HEK293 (cell line): ENCODE data around the gene VAV3.

Experiments
- EGR2 ChIP-seq: fragments of 450-650 bp; formaldehyde crosslinking; IDR thresholded peaks from 2 replicates; pipeline ENCODE4 v1.5.1; 2016; ENCODE audit warnings: low read depth, missing biosample characterization, missing genetic modification characterization
- GLIS2 ChIP-seq: fragments of 450-650 bp; formaldehyde crosslinking; IDR thresholded peaks from 2 replicates; pipeline ENCODE4 v1.5.1; 2016; ENCODE audit warnings: missing biosample characterization, missing genetic modification characterization
- KLF10 ChIP-seq: fragments of 450-650 bp; IDR thresholded peaks from 2 replicates; pipeline ENCODE4 v1.5.1; 2018; ENCODE audit warnings: missing biosample characterization, mild to moderate bottlenecking, missing genetic modification characterization
- KLF8 ChIP-seq: fragments of 450-650 bp; formaldehyde crosslinking; IDR thresholded peaks from 2 replicates; pipeline ENCODE4 v1.5.1; 2016; ENCODE audit warnings: missing biosample characterization, missing genetic modification characterization
- OVOL3 ChIP-seq: fragments of 450-650 bp; formaldehyde crosslinking; IDR thresholded peaks from 2 replicates; pipeline ENCODE4 v1.5.1; 2016; ENCODE audit warnings: missing biosample characterization, missing genetic modification characterization
- PRDM6 ChIP-seq: fragments of 450-650 bp; formaldehyde crosslinking; IDR thresholded peaks from 2 replicates; pipeline ENCODE4 v1.5.1; 2017; ENCODE audit warnings: missing biosample characterization, missing genetic modification characterization
- SP2 ChIP-seq: fragments of 450-650 bp; formaldehyde crosslinking; IDR thresholded peaks from 2 replicates; pipeline ENCODE4 v1.5.1; 2016; ENCODE audit warnings: missing biosample characterization, missing genetic modification characterization
- SP3 ChIP-seq: fragments of 450-650 bp; formaldehyde crosslinking; IDR thresholded peaks from 2 replicates; pipeline ENCODE4 v1.5.1; 2016; ENCODE audit warnings: missing biosample characterization, missing genetic modification characterization
- TRIM28 ChIP-seq: IDR thresholded peaks from 2 replicates; pipeline ENCODE4 v1.6.1; 2011; ENCODE audit warnings: low read length, control low read depth, borderline replicate concordance
- ZBTB49 ChIP-seq: fragments of 450-650 bp; formaldehyde crosslinking; IDR thresholded peaks from 2 replicates; pipeline ENCODE4 v1.5.1; 2016; ENCODE audit warnings: missing biosample characterization, missing genetic modification characterization, low read depth
- ZFP37 ChIP-seq: fragments of 450-650 bp; formaldehyde crosslinking; IDR thresholded peaks from 2 replicates; pipeline ENCODE4 v1.5.1; 2016; ENCODE audit warnings: missing biosample characterization, missing genetic modification characterization
- ZFP41 ChIP-seq: fragments of 450-650 bp; formaldehyde crosslinking; IDR thresholded peaks from 2 replicates; pipeline ENCODE4 v1.5.1; 2016; ENCODE audit warnings: missing biosample characterization, missing genetic modification characterization, borderline replicate concordance
- ZFP69B ChIP-seq: fragments of 450-650 bp; formaldehyde crosslinking; IDR thresholded peaks from 2 replicates; pipeline ENCODE4 v1.5.1; 2016; ENCODE audit warnings: missing biosample characterization, missing genetic modification characterization
- ZIC2 ChIP-seq: fragments of 450-650 bp; formaldehyde crosslinking; IDR thresholded peaks from 2 replicates; pipeline ENCODE4 v1.5.1; 2016; ENCODE audit warnings: missing biosample characterization, missing genetic modification characterization
- ZNF169 ChIP-seq: fragments of 450-650 bp; formaldehyde crosslinking; IDR thresholded peaks from 2 replicates; pipeline ENCODE4 v1.5.1; 2016; ENCODE audit warnings: missing biosample characterization, missing genetic modification characterization
- ZNF302 ChIP-seq: fragments of 450-650 bp; formaldehyde crosslinking; IDR thresholded peaks from 2 replicates; pipeline ENCODE4 v1.5.1; 2016; ENCODE audit warnings: missing biosample characterization, missing genetic modification characterization, low read depth
- ZNF335 ChIP-seq: fragments of 450-650 bp; formaldehyde crosslinking; conservative IDR thresholded peaks from 2 replicates; pipeline ENCODE4 v1.5.1; 2016; ENCODE audit warnings: missing biosample characterization, missing genetic modification characterization
- ZNF391 ChIP-seq: fragments of 450-650 bp; formaldehyde crosslinking; IDR thresholded peaks from 2 replicates; pipeline ENCODE4 v1.5.1; 2016; ENCODE audit warnings: low read depth, missing biosample characterization, missing genetic modification characterization, borderline replicate concordance
- ZNF449 ChIP-seq: fragments of 450-650 bp; formaldehyde crosslinking; IDR thresholded peaks from 2 replicates; pipeline ENCODE4 v1.5.1; 2017; ENCODE audit warnings: missing biosample characterization, mild to moderate bottlenecking, missing genetic modification characterization, moderate library complexity
- ZNF549 ChIP-seq: fragments of 450-650 bp; IDR thresholded peaks from 2 replicates; pipeline ENCODE4 v1.5.1; 2018; ENCODE audit warnings: missing biosample characterization, missing genetic modification characterization, mild to moderate bottlenecking, inconsistent platforms, moderate library complexity
- ZNF561 ChIP-seq: fragments of 450-650 bp; IDR thresholded peaks from 2 replicates; pipeline ENCODE4 v1.5.1; 2018; ENCODE audit warnings: missing biosample characterization, missing genetic modification characterization, borderline replicate concordance
- ZNF571 ChIP-seq: fragments of 450-650 bp; formaldehyde crosslinking; IDR thresholded peaks from 2 replicates; pipeline ENCODE4 v1.5.0; 2017; ENCODE audit warnings: missing biosample characterization, missing genetic modification characterization
- ZNF600 ChIP-seq: fragments of 450-650 bp; formaldehyde crosslinking; IDR thresholded peaks from 2 replicates; pipeline ENCODE4 v1.5.1; 2016; ENCODE audit warnings: missing biosample characterization, missing genetic modification characterization
- ZNF701 ChIP-seq: fragments of 450-650 bp; formaldehyde crosslinking; IDR thresholded peaks from 2 replicates; pipeline ENCODE4 v1.5.1; 2016; ENCODE audit warnings: missing biosample characterization, missing genetic modification characterization
- ZNF768 ChIP-seq: fragments of 450-650 bp; formaldehyde crosslinking; IDR thresholded peaks from 2 replicates; pipeline ENCODE4 v1.5.1; 2018; ENCODE audit warnings: missing biosample characterization, mild to moderate bottlenecking, missing genetic modification characterization
- ZNF777 ChIP-seq: fragments of 450-650 bp; formaldehyde crosslinking; IDR thresholded peaks from 2 replicates; pipeline ENCODE4 v1.5.1; 2017; ENCODE audit warnings: missing biosample characterization, missing genetic modification characterization, borderline replicate concordance
- ZNF785 ChIP-seq: fragments of 450-650 bp; formaldehyde crosslinking; IDR thresholded peaks from 2 replicates; pipeline ENCODE4 v1.5.1; 2016; ENCODE audit warnings: missing biosample characterization, missing genetic modification characterization
- ZNF791 ChIP-seq: fragments of 450-650 bp; formaldehyde crosslinking; IDR thresholded peaks from 2 replicates; pipeline ENCODE4 v1.5.1; 2016; ENCODE audit warnings: missing biosample characterization, missing genetic modification characterization
- ZNF792 ChIP-seq: fragments of 450-650 bp; formaldehyde crosslinking; IDR thresholded peaks from 2 replicates; pipeline ENCODE4 v1.5.1; 2016; ENCODE audit warnings: missing biosample characterization, missing genetic modification characterization
- TF ChIP-seq, protein P1 (sequence below): fragments of 450-650 bp; formaldehyde crosslinking; IDR thresholded peaks from 2 replicates; pipeline ENCODE4 v1.5.1; 2016; ENCODE audit warnings: missing biosample characterization, missing genetic modification characterization
- TF ChIP-seq, protein P2 (sequence below): fragments of 450-650 bp; formaldehyde crosslinking; IDR thresholded peaks from 2 replicates; pipeline ENCODE4 v1.5.0; 2017; ENCODE audit warnings: missing biosample characterization, missing genetic modification characterization, borderline replicate concordance

The VAV3 gene

GRCh38 chr1:107687849-107688753 lies 276.9 kb downstream of the VAV3 start (continued):
- TF ChIP-seq, protein P1, sequence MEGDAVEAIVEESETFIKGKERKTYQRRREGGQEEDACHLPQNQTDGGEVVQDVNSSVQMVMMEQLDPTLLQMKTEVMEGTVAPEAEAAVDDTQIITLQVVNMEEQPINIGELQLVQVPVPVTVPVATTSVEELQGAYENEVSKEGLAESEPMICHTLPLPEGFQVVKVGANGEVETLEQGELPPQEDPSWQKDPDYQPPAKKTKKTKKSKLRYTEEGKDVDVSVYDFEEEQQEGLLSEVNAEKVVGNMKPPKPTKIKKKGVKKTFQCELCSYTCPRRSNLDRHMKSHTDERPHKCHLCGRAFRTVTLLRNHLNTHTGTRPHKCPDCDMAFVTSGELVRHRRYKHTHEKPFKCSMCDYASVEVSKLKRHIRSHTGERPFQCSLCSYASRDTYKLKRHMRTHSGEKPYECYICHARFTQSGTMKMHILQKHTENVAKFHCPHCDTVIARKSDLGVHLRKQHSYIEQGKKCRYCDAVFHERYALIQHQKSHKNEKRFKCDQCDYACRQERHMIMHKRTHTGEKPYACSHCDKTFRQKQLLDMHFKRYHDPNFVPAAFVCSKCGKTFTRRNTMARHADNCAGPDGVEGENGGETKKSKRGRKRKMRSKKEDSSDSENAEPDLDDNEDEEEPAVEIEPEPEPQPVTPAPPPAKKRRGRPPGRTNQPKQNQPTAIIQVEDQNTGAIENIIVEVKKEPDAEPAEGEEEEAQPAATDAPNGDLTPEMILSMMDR (tag by site-specific recombination) = no peak
- TF ChIP-seq ZNF785 (tag by site-specific recombination) (no peak), ZNF335 (no peak), ZNF571 (tag by site-specific recombination) (no peak), KLF8 (tag by site-specific recombination) (0 out of 2 replicates have a peak, but pooled peaks have one; percentile 19), ZNF792 (tag by site-specific recombination) (no peak), ZNF777 (no peak), ZNF549 (tag by site-specific recombination) (no peak), ZNF169 (no peak), ZNF768 (tag by site-specific recombination) (no peak), ZBTB49 (tag by site-specific recombination) (no peak), ZNF449 (tag by site-specific recombination) (no peak; the same call in 1 of the 2 replicates), ZNF302 (tag by site-specific recombination) (no peak), EGR2 (no peak), KLF10 (tag by site-specific recombination) (peak; percentile 18; the same call in 1 of the 2 replicates), ZNF561 (tag by site-specific recombination) (0 out of 2 replicates have a peak, but pooled peaks have one; percentile 51), ZFP41 (tag by site-specific recombination) (no peak), ZNF391 (no peak), OVOL3 (tag by site-specific recombination) (peak; percentile 80; the same call in 1 of the 2 replicates), SP3 (tag by site-specific recombination) (no peak), SP2 (tag by site-specific recombination) (no peak), GLIS2 (no peak), ZNF600 (tag by site-specific recombination) (no peak), PRDM6 (peak; percentile 97), ZNF791 (tag by site-specific recombination) (no peak), TRIM28 (peak; percentile 77; the same call in 1 of the 2 replicates), ZFP69B (tag by site-specific recombination) (no peak), ZFP37 (tag by site-specific recombination) (no peak), ZNF701 (tag by site-specific recombination) (no peak), ZIC2 (tag by site-specific recombination) (no peak)
- TF ChIP-seq, protein P2, sequence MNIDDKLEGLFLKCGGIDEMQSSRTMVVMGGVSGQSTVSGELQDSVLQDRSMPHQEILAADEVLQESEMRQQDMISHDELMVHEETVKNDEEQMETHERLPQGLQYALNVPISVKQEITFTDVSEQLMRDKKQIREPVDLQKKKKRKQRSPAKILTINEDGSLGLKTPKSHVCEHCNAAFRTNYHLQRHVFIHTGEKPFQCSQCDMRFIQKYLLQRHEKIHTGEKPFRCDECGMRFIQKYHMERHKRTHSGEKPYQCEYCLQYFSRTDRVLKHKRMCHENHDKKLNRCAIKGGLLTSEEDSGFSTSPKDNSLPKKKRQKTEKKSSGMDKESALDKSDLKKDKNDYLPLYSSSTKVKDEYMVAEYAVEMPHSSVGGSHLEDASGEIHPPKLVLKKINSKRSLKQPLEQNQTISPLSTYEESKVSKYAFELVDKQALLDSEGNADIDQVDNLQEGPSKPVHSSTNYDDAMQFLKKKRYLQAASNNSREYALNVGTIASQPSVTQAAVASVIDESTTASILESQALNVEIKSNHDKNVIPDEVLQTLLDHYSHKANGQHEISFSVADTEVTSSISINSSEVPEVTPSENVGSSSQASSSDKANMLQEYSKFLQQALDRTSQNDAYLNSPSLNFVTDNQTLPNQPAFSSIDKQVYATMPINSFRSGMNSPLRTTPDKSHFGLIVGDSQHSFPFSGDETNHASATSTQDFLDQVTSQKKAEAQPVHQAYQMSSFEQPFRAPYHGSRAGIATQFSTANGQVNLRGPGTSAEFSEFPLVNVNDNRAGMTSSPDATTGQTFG (tag by site-specific recombination) = no peak
